GM12872 (cell line): Measurements from ENCODE around the gene LIN28B.

Experiments used
- CTCF ChIP-seq: IDR thresholded peaks from 3 replicates; pipeline ENCODE4 v1.5.1; 2011; ENCODE audit warnings: low read depth, mild to moderate bottlenecking, low read length, moderate library complexity; ENCODE audit not compliant: insufficient read depth

The LIN28B gene

DNA sequence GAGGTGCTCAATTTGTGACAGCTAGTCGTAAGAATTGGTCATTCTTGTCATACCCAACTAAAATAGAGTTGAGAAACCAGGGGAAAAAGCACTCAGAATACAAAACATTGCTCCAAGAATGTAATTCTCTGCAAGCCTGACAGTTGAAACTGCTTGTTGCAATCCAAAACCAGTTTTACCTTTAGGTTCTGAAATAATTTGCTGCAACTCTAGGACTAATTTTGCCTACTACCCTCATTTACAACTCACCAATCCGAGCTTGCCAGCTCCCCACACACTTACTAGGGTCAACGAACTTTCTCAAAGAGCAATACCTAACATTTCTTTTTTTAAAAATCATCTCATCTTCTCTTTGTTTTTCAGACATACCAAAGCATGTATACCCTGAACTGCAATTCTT lies 29.7 kb downstream of the LIN28B start:
- TF ChIP-seq CTCF, result no peak

- no peak for TF ChIP-seq CTCF
These were observed 30.3 kb downstream of the LIN28B start for GRCh38 chr6:104987218-104987617.

GRCh38 chr6:104990085-104990484 lies 33.2 kb downstream of the LIN28B start:
- TF ChIP-seq CTCF, result no peak

DNA sequence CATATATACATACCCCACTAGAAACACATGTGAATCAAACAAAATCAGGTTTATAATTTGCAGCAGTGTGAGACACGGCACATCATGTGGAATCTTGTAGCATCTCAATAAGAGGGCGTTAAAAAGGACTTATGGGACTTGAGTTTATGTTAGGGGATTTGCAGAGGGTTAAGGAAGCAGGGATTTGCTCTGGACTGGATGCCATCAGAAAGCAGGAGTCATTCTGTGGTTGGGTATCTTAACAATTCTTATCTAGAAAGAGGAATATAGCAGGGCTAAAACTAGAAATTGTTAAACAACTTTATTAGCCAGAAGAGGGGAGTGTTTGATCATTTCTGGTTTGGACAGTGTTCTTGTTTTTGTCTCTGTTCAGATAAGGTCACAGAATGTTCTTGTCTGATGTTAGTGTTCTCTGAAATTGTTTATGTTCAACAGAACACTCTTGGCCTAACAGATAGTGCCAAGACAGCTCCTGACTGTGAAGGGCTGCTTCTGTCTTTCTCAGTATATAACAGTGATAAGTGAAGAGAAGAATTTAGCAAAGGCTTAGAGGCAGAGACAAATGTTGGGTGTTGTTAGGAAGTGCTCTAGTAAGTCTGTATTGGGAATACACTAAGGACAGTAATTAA lies 39.2 kb downstream of the LIN28B start:
- no peak for TF ChIP-seq CTCF

- TF ChIP-seq CTCF, result no peak
These were observed 44.2 kb downstream of the LIN28B start for GRCh38 chr6:105001063-105001462.

DNA sequence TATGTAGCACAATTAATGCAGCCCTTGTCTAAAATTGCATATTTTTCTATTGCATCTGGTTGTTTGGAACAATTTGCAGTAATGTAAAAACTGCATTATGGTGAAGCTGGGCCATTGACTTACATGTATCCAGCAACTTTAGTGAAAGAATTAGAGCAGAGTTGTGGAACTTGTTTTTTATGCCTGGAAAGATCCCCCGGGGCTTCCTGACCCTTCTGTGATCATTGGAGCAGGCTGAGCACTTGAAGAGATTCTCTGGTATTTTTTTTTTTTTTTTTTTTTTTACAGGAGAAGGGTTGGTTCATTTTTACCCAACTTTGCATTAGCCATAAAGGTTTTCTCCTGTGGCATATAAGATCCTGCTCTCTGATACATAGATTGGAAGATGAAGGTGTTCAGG lies 45.0 kb downstream of the LIN28B start:
- no peak for TF ChIP-seq CTCF

DNA sequence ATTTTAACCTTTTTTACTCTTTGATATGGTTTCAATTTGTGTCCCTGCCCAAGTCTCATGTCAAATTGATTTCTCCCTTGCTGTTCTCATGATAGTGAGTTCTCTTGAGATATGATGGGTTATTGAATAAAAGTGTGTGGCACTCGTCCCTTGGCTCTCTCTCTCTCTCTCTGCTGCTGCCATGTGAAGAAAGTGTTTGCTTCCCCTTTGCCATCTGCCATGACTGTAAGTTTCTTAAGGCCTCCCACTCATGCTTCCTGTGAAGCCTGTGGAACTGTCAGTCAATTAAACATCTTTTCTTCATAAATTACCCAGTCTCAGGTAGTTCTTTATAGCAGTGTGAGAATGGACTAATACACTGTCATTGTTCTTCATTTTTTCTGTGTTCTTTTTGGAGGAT lies 48.5 kb downstream of the LIN28B start:
- TF ChIP-seq CTCF, result no peak
